HT1080 (cell line): Measurements from ENCODE around the gene CDKN1A. TPM values are rescaled to one million over a fixed set of nuclear protein-coding genes. Genes with fewer than 3 reads are reported as not detected.
A peak's percentile ranks its signal among the peaks of the same experiment; 100 is the strongest.

Source experiments
- DNase-seq: peaks from one replicate; pipeline ENCODE4 v3.0.0-alpha.2; 2015; ENCODE audit warnings: low read depth
- total RNA-seq: library from RNA; depleted of rRNA; stranded (reverse); fragments of >200 nt; shearing (Covaris generic); gene quantifications from 2 replicates; pipeline ENCODE4 v1.2.3, GENCODE V29; 2014

The CDKN1A gene
- total RNA-seq, 1 experiment from 2014 or later, result 200 TPM

DNA sequence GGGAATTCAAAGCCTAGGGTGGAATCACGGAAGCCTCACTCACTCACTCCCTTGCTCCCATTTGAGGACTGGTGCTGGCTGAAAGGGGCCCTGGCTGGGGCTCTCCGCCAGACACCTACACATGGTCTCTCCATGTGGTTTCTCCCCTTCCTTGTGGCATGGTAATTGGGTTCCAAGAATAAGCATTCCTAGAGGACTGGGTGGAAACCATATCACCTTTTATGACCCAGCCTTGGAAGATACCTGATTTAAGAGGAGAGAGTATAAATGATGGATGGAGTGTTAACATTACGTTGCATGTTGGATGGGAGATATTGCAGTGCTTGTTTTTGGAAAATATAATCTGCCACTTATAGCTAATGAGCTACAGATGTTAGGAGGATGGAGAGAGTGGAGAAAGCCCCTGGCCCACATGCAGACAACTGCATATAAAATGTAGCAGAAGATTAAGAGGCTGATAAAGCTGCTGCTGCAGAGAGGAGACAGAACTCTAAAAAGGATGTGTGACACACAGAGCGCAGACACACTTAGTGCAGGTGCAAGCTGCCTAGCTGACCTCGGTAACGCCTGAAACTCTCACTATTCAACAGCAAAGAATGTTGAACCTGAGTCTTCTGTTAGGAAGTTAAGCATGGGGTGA lies 23.3 kb upstream of the CDKN1A start:
- no peak for DNase-seq

DNA sequence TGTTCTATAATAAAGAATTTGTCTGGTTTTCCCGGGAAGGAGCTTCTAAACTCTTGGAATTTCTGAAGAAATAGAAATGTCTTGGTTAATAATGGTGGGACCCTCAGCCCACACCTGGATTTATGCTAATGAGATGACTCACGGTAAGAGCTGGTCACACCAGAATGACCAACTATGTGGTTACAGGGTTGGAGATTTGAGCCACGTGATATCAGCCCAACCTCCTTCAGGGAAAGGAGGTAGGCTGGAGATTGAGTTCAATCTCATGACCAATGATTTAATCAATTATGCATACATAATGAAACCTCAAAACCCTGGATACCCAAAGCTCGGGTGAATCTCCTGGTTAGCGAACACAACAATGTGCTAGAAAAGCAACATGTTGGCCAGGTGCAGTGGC lies 22.1 kb upstream of the CDKN1A start:
- no peak for DNase-seq

DNA sequence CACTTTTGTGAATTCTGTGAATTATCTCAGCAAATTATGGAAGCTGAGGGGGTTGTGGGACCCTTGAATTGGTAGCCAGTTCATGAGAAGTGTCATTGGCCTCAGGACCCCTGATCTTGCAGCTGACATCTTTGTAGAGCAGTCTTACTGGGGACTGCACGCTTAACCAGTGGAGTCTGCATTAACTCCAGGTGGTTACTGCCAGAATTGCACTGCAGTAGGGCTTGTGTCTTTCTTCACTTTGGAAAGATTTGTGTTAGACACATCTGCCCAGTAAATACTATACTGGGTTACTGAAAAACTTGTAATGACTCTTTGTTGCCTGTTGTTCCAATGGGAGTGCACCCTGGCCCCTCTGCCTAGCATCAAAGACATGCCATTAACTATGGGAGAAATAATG lies 21.2 kb upstream of the CDKN1A start:
- no peak for DNase-seq

DNA sequence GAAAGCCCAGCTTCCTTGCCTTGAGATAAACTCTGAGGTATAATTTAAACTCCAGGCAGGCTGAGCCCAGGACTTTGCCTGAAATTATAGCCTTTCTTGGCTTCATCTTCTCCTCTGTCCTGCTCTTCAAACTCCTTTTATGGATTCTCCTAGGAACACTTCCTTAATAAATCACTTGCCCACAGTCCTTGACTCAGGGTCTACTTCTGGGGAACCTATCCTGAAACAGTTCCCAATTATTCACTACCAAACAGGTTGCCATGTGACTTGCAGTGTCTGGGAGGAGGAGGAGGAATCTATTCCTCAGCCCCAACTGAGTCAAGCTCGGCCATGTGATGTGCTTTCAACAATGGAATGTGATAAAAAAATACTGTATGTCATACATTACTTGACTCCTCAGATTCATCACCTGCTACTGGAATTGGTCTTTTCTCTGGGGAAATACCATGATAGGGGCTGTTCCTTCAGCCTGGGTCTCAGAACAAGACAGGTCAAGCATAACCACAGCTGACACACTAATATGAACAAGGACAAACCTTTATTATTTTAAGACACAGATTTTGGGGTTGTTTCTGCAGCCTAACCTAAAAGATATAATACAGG lies 20.5 kb upstream of the CDKN1A start:
- peak; percentile 80 for DNase-seq

DNA sequence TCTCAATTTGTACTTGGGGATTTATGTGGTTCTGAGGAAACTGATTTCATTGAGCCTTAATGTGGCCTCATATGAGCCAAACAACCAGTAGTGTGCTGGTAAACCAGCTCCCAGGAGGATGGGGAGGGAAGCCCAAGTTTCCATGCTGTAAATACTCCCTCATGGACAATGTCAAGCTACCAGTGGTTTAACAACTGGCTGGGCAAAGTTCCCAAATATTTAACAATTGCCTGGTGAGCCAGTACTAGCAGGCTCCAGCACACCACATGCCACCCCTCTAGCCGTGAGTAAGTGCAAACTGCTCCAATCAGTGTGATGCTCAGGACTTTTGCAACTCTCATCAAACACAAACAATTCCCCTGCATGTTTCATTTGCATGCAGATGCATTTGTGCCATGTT lies 19.2 kb upstream of the CDKN1A start:
- DNase-seq, result no peak

DNA sequence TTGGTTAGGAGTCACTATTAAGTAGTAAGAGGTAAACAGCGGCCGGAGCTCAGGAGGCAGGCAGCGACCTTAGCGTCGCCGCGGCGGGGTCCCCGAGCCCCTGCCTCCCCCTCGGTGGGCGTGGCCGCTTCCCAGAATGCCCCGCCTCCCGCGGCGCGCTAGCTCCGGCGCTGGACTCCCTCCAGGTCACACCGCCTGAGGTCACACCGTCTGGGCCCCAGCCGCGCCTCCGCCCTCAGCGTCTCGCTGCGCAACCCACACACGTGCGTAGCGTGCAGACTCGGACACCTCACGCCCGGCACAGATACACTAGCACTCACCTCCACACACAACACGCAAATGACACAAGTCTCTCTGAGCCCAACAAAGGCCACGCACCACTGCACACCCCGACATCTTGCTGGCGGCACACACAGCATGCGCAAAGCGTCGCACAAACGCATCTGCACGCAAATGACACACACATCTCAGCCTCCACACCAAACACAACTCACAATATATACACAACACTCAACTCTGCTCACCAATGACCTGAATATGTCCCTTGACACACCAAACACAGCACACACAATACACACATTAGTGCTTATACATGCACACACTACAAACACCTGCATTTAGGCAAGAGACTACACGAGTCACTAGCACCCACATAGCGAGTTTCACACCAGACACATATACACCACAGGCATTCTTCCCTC lies 17.6 kb upstream of the CDKN1A start:
- DNase-seq, result no peak

DNA sequence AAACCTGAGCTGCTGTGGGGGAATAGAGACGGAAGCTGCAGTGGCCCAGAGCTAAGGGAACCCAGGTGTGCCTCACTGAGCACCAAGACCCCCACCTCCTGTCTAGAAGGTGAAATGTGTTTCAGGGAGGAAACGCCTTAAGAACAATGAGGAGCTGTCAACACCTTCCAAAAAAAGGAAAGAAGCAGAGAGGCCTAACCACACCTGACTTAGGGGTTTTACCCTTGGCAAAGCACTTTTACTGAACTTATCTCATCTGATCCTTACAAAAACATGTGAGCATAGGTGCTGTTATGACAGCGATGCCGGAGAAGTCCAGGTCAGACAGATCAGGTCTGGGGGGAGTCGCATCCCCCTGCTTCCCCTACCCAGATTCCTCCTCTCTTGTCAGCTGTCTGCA lies 16.1 kb upstream of the CDKN1A start:
- no peak for DNase-seq

DNA sequence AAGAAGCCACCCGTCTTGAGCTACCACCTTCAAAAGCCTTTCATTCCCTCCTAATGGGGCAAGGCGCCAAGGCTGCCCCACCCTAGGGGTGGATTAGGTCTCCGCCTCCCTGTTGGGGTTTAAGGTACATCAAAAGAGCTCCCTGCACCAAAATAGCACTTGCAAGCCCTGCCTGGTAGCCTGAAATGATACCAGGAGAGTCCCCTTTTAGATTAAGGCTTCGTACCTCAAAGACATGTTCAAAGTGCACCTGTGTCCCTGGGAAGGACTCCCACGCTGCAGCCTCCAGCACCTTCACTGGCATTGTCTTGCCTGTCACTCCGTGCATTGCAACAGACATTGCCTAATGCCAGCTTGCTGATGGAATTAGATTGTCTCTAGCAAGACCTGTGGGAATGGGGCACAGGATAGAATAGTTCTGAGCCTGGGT lies 15.7 kb upstream of the CDKN1A start:
- DNase-seq, result no peak

DNA sequence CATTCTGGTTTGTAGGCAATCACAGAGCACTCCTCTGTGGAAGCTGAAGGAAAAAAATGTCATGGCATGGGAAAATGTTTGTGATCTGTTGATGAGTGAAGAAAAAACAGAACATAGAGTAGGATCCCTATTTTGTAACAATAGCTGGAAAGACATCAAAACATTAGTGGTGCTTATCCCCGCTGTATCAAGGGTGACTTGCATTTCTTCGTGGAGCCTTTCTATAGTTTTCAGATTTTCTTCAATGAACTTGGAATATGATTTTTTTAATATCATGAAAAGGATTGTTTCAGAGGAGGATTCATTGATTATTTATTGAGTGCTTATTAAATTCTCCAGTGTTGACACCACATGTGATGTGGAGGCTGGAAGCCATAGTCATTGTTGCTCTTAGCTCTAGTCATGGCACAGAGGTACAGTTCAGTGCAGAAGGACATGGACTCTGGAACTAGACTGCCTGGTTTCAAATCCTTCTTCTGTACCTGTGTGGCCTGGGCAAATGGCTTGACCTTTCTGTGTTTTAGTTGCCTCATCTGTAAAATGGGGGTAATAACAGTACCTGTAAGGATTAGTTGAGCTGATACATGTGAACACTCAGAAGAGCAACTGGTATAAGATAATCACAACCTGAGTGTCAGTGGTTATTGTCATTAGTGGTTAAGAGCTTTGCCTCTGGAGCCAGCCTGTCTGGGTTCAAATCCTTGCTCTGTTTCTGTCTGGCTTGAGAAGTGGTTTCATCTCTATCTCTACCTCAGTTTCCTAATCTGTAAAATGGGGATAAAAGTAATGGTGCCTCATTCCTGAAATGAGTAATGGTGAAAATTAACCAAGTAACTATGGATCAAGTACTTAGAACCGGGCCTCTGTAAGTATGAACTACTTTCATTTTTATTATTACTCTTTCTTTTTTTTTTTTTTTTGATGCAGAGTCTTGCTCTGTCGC lies 14.7 kb upstream of the CDKN1A start:
- DNase-seq, result no peak

DNA sequence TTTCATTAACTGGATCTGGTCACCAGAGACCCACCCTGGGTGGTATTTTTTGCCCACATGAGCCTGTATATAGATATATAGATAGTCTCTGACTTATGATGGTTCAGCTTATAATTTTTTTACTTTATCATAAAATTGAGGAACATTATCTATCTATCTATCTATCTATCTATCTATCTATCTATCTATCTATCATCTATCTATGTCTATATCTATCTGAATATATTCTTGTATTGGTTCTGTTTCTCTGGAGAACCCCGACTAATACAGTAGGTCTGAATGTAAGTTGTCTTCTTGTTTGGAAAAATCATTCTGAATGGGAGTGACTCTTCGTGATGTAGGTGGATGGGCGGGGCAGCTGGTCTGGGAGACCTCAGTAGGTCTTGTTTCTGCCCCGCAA lies 13.3 kb upstream of the CDKN1A start:
- no peak for DNase-seq

DNA sequence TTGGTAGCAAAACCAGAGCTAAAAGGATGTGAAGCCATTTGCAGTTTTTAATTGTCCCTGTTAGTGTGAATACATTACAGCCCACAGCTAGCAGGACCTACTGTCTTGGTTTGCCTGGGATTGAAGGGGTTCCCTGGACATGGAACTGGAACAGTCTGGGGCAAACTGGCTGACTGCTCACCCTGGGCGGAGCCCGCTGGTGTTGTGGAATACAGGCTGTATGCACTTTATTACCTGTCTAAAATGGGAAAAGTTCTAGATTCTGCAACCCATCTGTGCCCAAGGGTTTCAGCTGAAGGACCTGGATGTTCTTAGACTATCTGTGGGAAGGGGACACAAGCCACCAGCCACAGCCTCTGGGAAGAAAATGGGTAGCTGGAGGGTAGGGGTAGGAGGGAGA lies 12.2 kb upstream of the CDKN1A start:
- no peak for DNase-seq

DNA sequence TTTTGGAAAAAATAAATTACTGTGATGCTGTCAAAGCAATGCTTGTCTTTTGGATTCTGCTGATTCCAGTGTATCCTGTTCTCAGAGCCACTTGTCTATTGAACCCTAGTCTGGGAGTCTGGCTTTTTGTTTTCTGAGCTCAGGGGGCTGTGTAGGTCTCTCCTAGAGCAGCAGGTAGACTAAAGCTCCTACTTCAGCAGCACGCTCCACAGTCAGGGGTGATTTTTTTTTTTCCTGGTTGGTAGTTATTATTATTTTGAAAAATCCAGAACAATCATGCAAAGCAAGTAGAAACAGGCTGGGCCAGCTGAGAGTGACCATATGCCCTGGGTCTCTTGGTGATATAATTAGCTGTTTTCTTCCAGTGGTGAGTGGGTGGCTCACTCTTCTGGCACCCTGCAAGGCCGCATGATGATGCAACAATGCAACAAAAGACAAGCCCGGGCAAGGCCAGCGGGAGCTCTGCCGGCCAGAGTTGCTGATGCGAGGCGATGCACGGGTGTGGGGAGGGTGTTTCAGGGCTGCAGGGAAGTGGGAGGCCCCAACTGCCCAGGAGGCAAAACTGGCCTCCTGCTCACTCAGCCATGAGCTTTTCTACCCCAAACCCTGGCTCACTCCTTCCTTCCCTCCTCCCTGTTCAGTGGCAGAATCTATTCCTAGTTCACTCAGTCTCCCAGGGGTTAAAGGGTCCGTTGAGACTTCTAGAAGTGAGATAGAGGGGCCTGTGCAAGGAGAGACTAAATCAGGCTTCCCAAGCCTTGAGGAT lies 11.5 kb upstream of the CDKN1A start:
- DNase-seq, result peak; percentile 97

DNA sequence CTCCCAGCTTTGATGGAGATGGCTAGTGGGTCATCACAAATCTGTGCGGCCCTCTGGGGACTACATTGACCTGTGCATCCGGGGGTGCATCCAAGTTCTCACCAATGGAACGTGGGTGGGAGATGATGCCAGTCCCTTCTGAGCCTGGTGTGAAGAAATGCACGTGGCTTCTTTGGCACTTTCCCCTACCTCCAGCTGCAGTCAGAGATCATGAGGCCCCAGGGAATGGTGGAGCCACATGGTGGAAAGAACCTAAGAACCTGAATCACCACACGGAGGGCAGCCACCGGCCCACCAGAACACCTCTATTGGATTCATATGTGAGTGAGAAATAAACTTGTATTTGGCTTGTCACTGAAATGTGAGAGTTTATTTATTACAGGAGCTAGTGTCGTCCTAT lies 9.9 kb upstream of the CDKN1A start:
- no peak for DNase-seq

DNA sequence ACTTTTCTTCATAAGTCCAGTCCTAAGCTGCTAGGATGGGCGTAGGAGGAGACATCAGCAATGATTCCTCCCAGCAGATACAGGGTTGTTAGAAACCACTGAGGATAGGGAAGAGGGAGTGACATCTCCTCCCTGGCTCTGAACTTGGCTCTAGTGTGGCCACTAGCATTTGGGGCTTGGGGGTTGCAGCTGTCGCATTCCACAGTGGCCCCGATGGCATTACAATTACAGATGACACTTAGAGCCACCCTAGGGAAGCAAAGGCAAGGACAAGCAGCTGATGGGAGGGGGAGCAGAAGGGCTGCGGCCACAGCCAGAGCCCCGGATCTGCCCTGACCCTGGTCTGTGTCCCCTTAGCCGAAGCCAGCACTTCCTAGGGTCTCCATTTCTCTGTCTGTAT lies 9.5 kb upstream of the CDKN1A start:
- DNase-seq, result no peak

DNA sequence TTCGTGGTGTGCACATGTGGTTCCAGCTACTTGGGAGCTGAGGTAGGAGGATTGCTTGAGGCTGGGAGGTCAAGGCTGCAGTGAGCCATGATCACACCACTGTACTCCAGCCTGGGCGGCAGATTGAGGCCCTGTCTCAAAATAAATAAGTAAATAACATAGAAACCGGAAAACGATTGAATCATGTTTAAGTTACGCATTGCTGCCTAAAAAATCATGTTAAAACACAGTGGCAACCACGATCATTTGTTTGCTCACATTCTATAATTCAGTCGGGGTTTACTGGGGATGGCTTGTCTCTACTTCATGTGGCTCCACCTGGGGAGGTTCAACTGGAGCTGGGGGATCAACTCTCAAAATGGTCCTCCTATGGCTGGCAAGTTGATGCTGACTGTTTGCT lies 8.2 kb upstream of the CDKN1A start:
- no peak for DNase-seq

DNA sequence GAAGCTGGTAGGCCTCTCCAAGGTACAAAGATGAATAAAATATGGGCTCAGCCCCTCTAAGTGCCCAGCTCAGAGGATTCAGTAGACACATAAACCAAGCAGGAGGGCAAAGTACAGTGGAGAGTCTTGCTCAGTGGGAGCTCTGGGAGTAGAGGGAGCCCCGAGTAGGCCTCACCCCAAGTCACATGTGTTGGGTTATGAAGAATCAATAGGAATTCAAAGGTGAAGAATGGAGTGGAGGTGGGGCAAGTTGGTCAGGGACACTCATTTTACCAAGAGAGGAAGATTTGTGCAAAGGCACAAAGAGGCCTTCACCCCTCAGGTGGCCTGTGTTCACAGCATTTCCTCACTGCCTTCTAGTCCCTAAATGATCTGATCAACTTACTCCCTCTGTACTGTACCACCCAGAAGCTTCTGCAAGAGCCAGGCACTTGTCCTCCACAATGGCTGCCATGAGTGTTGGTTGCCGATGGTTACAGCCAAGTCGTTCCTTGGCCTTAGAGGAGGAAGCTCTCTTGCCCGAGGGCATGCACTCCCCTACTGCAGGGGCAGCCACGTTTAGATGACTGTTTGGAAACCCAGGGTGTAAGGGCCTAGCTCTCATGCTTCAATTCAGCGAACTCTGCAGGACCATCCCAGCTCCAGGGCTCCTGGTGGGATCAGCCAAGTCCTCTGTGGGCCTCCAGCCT lies 6.7 kb upstream of the CDKN1A start:
- DNase-seq, result no peak

DNA sequence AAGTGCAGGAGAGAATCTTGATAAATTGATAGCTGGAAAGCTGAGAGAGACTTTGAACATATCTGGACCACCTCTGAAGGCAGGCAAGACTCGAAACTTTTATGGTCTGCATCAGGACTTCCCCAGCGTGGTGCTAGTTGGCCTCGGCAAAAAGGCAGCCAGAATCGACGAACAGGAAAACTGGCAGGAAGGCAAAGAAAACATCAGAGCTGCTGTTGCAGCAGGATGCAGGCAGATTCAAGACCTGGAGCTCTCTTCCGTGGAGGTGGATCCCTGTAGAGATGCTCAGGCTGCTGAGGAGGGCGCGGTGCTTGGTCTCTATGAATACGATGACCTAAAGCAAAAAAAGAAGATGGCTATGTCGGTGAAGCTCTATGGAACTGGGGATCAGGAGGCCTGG lies 4.6 kb upstream of the CDKN1A start:
- no peak for DNase-seq

DNA sequence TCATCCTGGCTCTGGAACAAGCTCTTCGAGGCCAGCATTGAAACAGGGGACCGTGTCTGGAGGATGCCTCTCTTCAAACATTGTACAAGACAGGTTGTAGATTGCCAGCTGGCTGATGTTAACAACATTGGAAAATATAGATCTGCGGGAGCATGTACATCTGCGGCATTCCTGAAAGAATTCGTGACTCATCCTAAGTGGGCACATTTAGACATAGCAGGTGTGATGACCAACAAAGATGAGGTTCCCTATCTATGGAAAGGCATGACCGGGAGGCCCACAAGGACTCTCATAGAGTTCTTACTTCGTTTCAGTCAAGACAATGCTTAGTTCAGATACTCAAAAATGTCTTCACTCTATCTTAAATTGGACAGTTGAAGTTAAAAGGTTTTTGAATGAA lies 3.6 kb upstream of the CDKN1A start:
- peak; percentile 34 for DNase-seq

DNA sequence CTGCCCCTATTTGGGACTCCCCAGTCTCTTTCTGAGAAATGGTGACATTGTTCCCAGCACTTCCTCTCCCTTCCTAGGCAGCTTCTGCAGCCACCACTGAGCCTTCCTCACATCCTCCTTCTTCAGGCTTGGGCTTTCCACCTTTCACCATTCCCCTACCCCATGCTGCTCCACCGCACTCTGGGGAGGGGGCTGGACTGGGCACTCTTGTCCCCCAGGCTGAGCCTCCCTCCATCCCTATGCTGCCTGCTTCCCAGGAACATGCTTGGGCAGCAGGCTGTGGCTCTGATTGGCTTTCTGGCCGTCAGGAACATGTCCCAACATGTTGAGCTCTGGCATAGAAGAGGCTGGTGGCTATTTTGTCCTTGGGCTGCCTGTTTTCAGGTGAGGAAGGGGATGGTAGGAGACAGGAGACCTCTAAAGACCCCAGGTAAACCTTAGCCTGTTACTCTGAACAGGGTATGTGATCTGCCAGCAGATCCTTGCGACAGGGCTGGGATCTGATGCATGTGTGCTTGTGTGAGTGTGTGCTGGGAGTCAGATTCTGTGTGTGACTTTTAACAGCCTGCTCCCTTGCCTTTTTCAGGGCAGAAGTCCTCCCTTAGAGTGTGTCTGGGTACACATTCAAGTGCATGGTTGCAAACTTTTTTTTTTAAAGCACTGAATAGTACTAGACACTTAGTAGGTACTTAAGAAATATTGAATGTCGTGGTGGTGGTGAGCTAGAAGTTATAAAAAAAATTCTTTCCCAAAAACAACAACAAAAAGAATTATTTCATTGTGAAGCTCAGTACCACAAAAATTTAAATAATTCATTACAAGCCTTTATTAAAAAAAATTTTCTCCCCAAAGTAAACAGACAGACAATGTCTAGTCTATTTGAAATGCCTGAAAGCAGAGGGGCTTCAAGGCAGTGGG lies 2.1 kb upstream of the CDKN1A start:
- peak; percentile 52 for DNase-seq
